ENCODE results near the gene ERICH2.

Gene ERICH2

GRCh38 chr2:170817093-170818035 is 47.2 kb downstream of the ERICH2 start:
- peak; percentile 55 for DNase-seq

DNA sequence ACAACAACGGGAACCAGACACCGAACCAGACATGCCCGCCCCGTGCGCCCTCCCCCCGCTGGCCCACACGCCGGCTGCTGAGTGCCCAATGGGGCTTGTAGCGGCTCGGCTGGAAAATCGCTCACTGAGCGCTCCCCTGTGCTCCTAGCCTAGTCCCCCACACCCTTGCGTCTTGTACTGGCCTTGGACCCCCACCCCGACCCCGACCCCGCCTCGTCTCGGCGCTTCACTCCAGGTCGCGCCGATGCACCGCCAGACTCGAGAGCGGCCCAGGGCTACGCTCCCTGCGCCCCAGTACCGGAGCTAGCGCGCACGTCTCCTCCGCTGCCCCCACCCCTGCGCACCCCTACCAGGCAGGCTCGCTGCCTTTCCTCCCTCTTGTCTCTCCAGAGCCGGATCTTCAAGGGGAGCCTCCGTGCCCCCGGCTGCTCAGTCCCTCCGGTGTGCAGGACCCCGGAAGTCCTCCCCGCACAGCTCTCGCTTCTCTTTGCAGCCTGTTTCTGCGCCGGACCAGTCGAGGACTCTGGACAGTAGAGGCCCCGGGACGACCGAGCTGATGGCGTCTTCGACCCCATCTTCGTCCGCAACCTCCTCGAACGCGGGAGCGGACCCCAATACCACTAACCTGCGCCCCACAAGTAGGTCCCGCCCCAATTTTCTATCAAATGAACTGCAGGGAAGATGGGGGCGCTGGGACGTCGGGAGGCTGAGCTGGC is 48.0 kb downstream of the ERICH2 start:
- DNase-seq: no peak

DNA sequence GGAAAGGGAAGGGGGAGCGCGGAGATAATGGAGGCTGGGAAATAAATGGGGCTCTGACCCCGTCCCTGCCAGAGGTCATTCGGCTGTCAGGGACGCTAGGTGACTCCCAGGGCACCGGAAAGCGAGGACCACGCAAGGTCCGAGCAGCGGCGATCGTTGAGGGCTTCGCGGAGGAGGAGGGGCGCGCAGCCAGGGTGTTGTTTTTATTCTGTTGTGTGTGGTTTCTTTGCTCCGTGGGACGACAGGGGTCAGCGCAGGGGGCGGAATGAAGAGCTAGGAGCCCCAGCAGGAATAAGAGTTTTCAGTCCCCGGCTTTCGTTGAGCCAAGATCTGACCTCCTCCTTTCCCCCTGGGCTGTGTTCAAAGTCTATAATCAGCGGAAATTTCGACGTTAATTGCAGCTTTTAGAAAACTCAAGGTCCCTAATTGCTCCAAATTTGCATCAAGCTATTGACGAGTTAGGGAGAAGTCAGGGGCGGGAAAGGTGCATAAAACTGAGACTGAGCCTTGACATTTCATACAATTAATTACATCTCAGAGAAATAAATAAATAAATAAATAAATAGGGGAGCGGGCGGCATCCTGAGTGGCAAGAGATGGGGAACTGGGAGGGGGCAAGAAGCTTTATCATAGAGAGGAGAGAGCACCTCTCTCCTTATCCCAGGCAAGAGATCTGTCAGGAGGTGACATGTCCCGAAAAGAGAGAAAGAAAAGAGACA is 48.7 kb downstream of the ERICH2 start:
- DNase-seq: no peak

GRCh38 chr2:170819680-170820664 is 49.8 kb downstream of the ERICH2 start:
- DNase-seq: no peak

DNA sequence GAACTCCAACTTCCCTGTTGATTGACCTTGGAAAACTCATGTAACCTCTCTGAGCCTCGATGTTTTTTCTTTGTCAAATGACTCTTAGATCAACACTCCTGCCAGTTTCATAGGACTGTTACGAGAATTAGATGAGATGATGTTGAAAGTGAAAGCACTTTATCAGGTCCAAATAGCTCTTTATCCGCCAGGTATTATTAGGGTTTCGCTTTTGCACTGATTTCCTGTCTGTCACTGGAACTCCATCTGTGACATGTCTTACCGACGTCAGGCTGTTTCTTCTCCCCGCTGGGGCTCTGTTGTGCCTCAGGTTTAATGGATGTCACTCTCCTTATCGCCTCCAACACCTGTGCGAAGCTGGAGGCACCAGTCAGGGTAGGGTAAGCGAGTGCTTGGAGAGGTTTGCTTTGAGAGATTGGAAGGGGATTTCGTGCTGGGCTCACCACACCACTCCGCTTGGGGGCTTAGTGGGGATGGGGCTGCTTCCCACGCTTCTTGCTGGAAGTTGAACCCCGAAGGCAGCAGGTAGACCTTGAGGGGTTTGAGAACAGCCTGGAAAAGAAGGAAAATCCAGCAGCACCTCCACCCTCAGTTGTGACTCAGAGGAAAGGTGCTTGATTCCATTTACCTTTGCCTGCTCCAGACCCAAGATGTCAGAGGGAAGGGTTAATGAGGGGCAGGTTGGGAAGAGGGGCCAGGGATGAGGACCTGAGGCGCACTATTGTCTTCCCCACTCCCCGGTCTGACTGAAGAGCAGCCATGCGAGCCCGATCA is 50.8 kb downstream of the ERICH2 start:
- DNase-seq: no peak

DNA sequence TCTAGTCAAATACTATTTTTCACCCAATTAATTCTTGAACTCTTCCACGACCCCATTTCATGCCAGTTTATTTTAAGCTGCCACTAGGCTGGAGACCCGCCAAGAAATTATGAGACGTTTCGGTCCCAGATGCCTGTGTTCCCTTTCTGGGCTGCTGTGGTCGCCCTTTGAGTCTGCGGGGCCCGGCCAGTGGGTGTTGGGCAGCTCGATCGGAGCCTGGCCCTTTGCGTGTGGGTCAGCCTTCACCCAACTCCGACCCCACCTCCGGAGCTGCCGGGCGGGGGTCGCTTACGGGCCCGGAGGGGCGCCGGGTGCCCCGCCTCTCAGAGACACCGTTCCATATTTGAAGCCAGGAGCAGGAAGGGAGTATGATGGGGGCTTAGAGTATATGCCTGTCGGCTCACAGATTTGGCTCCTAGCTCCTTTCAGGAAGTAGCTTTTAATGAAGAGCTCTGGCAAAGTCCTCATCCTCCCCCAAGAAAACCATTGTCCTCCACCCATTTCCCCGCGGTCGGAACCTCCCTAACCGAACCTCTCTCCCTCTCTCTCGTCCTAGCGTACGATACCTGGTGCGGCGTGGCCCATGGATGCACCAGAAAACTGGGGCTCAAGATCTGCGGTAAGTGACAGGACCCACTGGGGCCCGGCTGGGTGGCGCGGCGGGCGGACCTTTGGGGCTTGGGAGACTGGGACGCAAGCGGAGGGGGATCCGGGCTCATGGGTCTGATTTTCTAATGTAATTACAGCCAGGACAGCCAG is 51.5 kb downstream of the ERICH2 start:
- no peak for DNase-seq

DNA sequence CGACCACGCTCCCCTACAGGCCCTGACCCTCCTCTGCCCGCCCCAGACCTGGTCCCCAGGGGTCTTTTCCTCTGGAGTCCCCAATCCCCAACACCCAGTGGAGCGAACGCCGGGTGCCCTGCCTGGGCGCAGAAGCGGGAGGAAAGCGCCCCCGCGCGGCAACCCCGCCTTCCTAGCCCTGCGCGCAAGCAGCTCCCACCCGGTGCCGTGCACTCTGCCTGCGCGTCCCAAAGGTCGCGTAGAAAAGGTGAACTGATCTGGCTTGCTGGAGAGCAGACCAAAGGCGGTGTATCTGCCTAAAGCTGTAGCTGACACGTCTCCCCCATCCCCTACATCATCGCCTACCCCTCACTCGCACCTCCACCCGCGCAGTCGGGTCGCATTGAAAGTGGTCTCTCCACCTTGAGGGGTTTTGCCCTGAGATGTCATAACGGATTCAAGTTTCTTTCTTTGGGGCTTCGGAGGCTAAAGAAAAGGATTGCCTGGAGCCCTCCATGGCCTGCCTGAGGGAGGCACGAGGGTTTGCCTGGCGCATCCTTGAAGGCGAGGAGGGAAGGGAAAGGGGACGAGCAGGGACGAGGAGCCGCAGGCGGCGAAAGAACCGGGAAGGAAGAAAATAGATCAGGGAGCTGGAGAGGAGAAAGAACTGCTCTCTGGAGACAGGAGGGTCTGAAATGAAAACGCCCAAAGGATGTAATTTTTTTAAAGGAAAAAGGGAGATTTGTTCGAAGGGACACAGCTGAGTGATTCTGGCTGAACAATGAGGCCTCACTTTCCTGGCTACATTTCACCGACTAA is 52.3 kb downstream of the ERICH2 start:
- no peak for DNase-seq

GRCh38 chr2:170823088-170823897 is 53.1 kb downstream of the ERICH2 start:
- DNase-seq: no peak

GRCh38 chr2:170823898-170824215 is 53.7 kb downstream of the ERICH2 start:
- DNase-seq: no peak

GRCh38 chr2:170824526-170825015 is 54.4 kb downstream of the ERICH2 start:
- no peak for DNase-seq

DNA sequence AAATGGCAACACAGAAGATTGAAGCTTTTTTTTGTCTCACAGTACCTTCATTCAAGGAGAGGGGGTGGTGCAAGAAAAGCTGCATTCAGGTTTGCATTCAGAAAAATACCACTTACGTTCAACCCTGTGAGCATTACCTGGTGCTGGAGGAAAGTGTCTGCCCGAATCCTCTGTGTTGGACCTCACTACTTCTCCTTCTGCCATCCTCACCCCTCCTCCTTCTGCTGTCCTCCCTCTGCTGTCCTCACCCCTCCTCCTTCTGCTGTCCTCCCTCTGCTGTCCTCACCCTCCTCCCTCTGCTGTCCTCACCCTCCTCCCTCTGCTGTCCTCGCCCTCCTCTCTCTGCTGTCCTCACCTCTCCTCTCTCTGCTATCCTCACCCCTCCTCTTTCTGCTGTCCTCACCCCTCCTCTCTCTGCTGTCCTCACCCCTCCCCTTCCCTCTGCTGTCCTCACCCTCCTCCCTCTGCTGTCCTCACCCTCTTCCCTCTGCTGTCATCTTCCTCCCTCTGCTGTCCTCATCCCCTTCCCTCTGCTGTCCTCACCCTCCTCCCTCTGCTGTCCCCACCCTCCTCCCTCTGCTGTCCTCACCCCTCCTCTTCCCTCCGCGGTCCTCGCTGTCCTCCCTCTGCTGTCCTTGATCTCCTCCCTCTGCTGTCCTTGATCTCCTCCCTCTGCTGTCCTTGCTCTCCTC is 57.8 kb downstream of the ERICH2 start:
- DNase-seq: no peak

DNA sequence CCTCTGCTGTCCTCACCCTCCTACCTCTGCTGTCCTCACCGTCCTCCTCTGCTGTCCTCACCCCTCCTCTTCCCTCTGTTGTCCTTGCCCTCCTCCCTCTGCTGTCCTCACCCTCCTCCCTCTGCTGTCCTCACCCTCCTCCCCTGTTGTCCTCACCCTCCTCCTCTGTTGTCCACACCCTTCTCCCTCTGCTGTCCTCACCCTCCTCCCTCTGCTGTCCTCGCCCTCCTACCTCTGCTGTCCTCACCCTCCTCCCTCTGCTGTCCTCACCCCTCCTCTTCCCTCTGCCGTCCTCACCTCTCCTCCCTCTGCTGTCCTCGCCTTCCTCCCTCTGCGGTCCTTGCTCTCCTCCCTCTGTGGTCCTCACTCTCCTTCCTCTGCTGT is 58.3 kb downstream of the ERICH2 start:
- DNase-seq: no peak

- no peak for DNase-seq
Measured at GRCh38 chr2:170829036-170829435, 58.9 kb downstream of the ERICH2 start.

DNA sequence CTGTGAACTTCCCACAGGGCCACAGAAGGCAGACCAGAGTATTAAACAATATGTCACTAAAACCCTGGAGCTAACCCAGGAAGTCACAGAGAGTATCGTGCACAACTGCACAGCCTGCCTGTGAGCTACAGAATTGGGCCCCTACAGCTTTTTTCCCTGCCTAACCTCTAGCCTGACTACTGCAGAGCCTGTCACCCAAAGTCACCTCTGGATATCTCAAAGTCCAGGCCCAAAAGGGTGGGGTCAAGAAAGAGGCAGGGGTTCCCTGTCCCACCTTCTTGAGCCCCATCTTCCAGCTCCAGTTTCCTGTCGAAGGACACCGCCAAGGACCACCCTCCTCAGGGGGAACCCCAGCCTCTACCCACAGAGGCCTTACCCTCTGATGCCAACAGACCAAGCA is 60.0 kb downstream of the ERICH2 start:
- DNase-seq: no peak

DNA sequence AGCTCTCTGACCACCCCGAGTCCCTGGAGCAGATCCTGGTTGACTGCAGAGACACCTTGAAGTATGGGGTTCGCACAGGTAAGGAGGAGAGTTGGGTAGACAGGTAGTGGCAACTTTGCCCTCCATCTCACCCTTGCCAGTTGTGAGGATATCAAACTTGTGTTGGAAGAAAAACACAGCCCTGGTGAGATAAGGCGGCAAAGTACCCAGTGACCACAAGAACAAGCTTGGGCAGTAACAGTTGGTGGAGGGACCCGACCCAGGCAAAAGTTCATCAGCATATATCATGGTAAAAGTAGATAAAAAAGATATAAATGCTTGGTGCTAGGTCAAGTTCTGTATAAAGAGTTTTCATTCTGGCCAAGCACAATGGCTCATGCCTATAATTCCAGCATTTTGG is 60.9 kb downstream of the ERICH2 start:
- DNase-seq: no peak

- no peak for DNase-seq
Measured at GRCh38 chr2:170836027-170836426, 65.8 kb downstream of the ERICH2 start.

DNA sequence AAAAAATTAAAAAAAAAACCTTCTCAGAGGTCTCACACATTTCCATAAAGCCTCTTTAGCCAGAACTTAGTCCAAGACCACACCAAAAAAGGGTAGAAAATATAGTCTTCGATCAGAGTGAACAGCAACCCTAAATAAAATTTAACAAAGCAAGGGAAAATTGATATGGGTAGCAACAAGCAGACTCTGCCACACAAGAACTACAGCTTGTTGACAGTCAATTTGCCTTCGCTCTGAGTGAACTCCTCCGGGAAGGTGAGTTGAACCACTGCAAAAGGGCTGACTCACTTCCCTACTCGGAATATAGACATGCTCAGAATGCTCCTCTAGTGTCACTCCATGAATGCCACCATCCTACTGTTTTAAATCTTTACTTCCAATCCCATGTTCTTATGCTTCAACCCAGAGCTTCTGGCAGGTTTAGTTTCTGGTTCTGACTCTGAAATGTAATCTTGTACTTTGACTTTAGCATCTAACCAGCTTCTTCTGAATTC is 70.6 kb downstream of the ERICH2 start:
- DNase-seq: no peak

- DNase-seq: no peak
Measured at GRCh38 chr2:170842785-170843184, 72.6 kb downstream of the ERICH2 start.

Data from NCI-H1092 treated with DMSO at 0.1 percent for 48 hours (cell line).